Right lobe of liver (tissue), 4 donors: ENCODE results near the gene CROCC2.

Experiments used
- POLR2A ChIP-seq: fragments of 450-650 bp; IDR thresholded peaks from one replicate; pipeline ENCODE4 v1.6.1; 2017; ENCODE audit warnings: antibody characterized with exemption, mild to moderate bottlenecking
- TF ChIP-seq, protein P1 (sequence below), 4 donors: fragments of 200-600 bp in 3 of 4; fragments of 450-650 bp in 1 of 4; IDR thresholded peaks; one replicate each; pipeline versions ENCODE4 v1.5.1 to v1.8.0; 2016 to 2022; ENCODE audit warnings: antibody characterized with exemption in 4 of 4, mild to moderate bottlenecking in 2 of 4
- donor health status: DM: no; HTN: no; CAD: no.
- donor health status: DM: no; HTN: no; CAD: no.
- donor health status: DM: no; HTN: yes; CAD: no.

DNA sequence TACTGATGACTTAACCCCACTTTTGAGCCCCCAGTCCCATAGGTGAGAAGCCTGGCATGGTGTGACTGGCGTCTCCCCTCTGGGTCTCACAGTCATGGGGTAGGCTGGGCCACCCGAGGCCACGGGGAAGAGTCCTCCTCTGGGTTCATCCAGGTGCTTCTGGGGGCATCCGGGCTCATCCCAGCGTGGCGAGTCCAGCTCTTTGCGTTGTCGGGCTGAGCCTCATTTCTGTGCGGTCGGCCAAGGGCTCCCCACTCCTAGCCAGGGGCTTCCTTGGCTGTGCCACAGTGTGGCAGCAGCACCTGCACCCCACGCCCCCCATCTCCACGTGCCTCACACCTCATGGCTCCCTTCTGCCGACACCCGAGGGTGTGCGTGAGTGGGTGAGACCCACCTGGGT is 64.7 kb downstream of the CROCC2 start:
- TF ChIP-seq, protein P1, sequence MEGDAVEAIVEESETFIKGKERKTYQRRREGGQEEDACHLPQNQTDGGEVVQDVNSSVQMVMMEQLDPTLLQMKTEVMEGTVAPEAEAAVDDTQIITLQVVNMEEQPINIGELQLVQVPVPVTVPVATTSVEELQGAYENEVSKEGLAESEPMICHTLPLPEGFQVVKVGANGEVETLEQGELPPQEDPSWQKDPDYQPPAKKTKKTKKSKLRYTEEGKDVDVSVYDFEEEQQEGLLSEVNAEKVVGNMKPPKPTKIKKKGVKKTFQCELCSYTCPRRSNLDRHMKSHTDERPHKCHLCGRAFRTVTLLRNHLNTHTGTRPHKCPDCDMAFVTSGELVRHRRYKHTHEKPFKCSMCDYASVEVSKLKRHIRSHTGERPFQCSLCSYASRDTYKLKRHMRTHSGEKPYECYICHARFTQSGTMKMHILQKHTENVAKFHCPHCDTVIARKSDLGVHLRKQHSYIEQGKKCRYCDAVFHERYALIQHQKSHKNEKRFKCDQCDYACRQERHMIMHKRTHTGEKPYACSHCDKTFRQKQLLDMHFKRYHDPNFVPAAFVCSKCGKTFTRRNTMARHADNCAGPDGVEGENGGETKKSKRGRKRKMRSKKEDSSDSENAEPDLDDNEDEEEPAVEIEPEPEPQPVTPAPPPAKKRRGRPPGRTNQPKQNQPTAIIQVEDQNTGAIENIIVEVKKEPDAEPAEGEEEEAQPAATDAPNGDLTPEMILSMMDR (IDR thresholded peaks at IDR 0.05): no peak
- no peak for TF ChIP-seq POLR2A
